ENCODE data around the gene PECR. TPM values are rescaled to one million over a fixed set of nuclear protein-coding genes. Genes with fewer than 3 reads are reported as not detected.

PECR gene
- total and polyA plus RNA-seq, 9 of the 15 experiments (the other 6 are each of a cell fraction or from before 2014, with no cell fraction given) = 1.1 to 10.3 (median 8.2) TPM

DNA sequence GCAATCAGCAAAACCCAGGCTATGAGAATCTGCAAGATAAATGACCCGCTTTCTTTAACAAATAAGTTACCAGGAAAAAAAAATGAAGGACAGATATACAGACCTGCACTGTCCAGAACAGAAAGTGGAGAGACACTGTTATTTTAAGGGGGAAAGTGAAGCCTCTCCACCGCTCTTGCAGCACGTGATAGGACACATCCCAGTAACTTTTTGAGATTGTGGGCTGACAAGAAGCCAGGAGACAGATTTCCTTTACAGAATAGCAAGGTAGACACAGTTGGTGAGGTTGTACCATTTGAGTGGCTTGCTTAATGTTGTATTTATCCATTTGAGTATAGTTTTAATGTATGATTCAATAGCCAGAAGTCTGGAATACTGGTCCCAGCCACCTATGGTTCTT is 13.1 kb upstream of the PECR start (continued):
- TF ChIP-seq, protein P1, sequence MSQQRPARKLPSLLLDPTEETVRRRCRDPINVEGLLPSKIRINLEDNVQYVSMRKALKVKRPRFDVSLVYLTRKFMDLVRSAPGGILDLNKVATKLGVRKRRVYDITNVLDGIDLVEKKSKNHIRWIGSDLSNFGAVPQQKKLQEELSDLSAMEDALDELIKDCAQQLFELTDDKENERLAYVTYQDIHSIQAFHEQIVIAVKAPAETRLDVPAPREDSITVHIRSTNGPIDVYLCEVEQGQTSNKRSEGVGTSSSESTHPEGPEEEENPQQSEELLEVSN (IDR thresholded peaks at IDR 0.05; ENCODE audit: borderline replicate concordance in 1 of 2, extremely low read depth in 1 of 2, insufficient read depth in 1 of 2, insufficient read length in 1 of 2, low read depth in 1 of 2, low read length in 1 of 2, poor library complexity in 1 of 2, severe bottlenecking in 1 of 2) = no peak
- TF ChIP-seq, protein P2, sequence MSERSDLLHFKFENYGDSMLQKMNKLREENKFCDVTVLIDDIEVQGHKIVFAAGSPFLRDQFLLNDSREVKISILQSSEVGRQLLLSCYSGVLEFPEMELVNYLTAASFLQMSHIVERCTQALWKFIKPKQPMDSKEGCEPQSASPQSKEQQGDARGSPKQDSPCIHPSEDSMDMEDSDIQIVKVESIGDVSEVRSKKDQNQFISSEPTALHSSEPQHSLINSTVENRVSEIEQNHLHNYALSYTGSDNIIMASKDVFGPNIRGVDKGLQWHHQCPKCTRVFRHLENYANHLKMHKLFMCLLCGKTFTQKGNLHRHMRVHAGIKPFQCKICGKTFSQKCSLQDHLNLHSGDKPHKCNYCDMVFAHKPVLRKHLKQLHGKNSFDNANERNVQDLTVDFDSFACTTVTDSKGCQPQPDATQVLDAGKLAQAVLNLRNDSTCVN (CRISPR knock-in tag; IDR thresholded peaks at IDR 0.05) = no peak
- TF ChIP-seq, protein P3, sequence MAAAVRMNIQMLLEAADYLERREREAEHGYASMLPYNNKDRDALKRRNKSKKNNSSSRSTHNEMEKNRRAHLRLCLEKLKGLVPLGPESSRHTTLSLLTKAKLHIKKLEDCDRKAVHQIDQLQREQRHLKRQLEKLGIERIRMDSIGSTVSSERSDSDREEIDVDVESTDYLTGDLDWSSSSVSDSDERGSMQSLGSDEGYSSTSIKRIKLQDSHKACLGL (CRISPR knock-in tag; IDR thresholded peaks at IDR 0.05; ENCODE audit: borderline replicate concordance, poor library complexity, severe bottlenecking) = no peak
- TF ChIP-seq XRCC3 (IDR thresholded peaks at IDR 0.05) = no peak
- no peak for TF ChIP-seq ZKSCAN1 (IDR thresholded peaks at IDR 0.05; ENCODE audit: low read depth, low read length)

DNA sequence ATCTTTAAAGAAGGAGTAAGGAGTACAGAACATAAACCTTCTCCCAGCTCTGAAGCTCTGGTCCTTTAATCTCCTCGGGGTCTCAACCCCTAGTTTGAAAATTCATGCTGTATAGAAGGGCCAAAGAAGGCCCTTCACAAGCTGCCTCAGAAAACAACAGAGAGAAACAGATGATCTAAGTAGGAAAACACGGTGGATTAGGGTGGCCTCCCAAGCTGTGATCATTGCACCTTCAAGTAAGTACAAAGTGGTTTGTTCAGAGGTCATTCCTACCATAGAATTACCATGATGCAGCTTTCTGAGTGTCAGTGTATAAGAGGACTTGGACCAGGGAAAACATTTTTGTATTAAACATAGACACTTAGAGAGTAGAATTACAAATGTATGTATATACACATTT is 11.0 kb upstream of the PECR start:
- FAIRE-seq (no peak), ATAC-seq (no peak), DNase-seq (ENCODE audit: extremely low read depth in 1 of 4, low spot score in 3 of 4) (no peak)
- Histone ChIP-seq H3K27ac (ENCODE audit: extremely low read depth, low read depth, low read length) (no peak overlapping the region), H3K79me2 (ENCODE audit: control insufficient read depth, insufficient read depth, low read length) (no peaks in the 10 kb centered on the region), H3K4me3 (no peak overlapping the region), H3K4me2 (ENCODE audit: insufficient read depth, low read length) (no peak overlapping the region), H2AFZ (ENCODE audit: low read depth, low read length) (no peak overlapping the region), H4K20me1 (replicated peaks; ENCODE audit: control insufficient read depth, insufficient read depth, low read length) (no peaks in the 10 kb centered on the region), H3K27me3 (ENCODE audit: control insufficient read depth in 2 of 2, insufficient read depth in 2 of 2, low read length in 2 of 2) (no peaks in the 10 kb centered on the region), H3K36me3 (ENCODE audit: control insufficient read depth, insufficient read depth, low read length) (no peaks in the 10 kb centered on the region), H3K9ac (ENCODE audit: insufficient read depth in 1 of 2, low read depth in 2 of 2, low read length in 2 of 2) (no peak overlapping the region), H3K4me1 (replicated peaks in 1 of 2; ENCODE audit: control insufficient read depth in 2 of 2, insufficient read depth in 2 of 2, low read length in 2 of 2) (no peaks in the 10 kb centered on the region), H3K9me1 (ENCODE audit: control insufficient read depth, insufficient read depth, low read length) (no peaks in the 10 kb centered on the region), H3K9me3 (replicated peaks; ENCODE audit: control insufficient read depth, insufficient read depth, low read depth, low read length) (no peaks in the 10 kb centered on the region)
- in situ Hi-C loops (cut with MboI) (no loop called here), intact Hi-C loops (cut with micrococcal nuclease) (no loop called here)
- WGBS (ENCODE audit: insufficient coverage, low coverage, missing lambda C conversion rate) = 0% methylated on average over 2 of the region's 2 CpGs
- POLR2A ChIA-PET = interaction anchor here (1.0 kb wide), 1 partner anchor 11 kb away, joined by 4 read pairs; the partner anchor contains the start of genes PECR and TMEM169
- no TSS peak for BruUV-seq (replicated peaks)
- CTCF ChIA-PET (ENCODE audit: low intra/inter-chr PET ratio) = no interaction called here
- no peak for TF ChIP-seq ZNF165 (CRISPR knock-in tag; IDR thresholded peaks at IDR 0.05; ENCODE audit: borderline replicate concordance)
- no peak for TF ChIP-seq PML (IDR thresholded peaks at IDR 0.05; ENCODE audit: low read length)
- TF ChIP-seq CBX1 (IDR thresholded peaks at IDR 0.05; ENCODE audit: low read depth) = no peak
- no peak for TF ChIP-seq ZNF695 (CRISPR knock-in tag; IDR thresholded peaks at IDR 0.05)
- TF ChIP-seq HCFC1 (IDR thresholded peaks at IDR 0.05; ENCODE audit: low read depth, low read length) = no peak
- TF ChIP-seq ZKSCAN3 (CRISPR knock-in tag; IDR thresholded peaks at IDR 0.05) = no peak
- TF ChIP-seq, protein P4, sequence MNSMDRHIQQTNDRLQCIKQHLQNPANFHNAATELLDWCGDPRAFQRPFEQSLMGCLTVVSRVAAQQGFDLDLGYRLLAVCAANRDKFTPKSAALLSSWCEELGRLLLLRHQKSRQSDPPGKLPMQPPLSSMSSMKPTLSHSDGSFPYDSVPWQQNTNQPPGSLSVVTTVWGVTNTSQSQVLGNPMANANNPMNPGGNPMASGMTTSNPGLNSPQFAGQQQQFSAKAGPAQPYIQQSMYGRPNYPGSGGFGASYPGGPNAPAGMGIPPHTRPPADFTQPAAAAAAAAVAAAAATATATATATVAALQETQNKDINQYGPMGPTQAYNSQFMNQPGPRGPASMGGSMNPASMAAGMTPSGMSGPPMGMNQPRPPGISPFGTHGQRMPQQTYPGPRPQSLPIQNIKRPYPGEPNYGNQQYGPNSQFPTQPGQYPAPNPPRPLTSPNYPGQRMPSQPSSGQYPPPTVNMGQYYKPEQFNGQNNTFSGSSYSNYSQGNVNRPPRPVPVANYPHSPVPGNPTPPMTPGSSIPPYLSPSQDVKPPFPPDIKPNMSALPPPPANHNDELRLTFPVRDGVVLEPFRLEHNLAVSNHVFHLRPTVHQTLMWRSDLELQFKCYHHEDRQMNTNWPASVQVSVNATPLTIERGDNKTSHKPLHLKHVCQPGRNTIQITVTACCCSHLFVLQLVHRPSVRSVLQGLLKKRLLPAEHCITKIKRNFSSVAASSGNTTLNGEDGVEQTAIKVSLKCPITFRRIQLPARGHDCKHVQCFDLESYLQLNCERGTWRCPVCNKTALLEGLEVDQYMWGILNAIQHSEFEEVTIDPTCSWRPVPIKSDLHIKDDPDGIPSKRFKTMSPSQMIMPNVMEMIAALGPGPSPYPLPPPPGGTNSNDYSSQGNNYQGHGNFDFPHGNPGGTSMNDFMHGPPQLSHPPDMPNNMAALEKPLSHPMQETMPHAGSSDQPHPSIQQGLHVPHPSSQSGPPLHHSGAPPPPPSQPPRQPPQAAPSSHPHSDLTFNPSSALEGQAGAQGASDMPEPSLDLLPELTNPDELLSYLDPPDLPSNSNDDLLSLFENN (IDR thresholded peaks at IDR 0.05; ENCODE audit: low read depth in 2 of 2, low read length in 2 of 2) = no peak
- TF ChIP-seq SMARCB1 (IDR thresholded peaks at IDR 0.05; ENCODE audit: insufficient read length, low read depth) = no peak
- TF ChIP-seq, protein P3 (CRISPR knock-in tag; IDR thresholded peaks at IDR 0.05; ENCODE audit: borderline replicate concordance, poor library complexity, severe bottlenecking) = no peak
- TF ChIP-seq SIN3A (IDR thresholded peaks at IDR 0.05; ENCODE audit: borderline replicate concordance in 2 of 2, control insufficient read depth in 1 of 2, low read depth in 2 of 2, low read length in 2 of 2) = no peak
